ENCODE data around the gene AMPD2.

The AMPD2 gene

DNA sequence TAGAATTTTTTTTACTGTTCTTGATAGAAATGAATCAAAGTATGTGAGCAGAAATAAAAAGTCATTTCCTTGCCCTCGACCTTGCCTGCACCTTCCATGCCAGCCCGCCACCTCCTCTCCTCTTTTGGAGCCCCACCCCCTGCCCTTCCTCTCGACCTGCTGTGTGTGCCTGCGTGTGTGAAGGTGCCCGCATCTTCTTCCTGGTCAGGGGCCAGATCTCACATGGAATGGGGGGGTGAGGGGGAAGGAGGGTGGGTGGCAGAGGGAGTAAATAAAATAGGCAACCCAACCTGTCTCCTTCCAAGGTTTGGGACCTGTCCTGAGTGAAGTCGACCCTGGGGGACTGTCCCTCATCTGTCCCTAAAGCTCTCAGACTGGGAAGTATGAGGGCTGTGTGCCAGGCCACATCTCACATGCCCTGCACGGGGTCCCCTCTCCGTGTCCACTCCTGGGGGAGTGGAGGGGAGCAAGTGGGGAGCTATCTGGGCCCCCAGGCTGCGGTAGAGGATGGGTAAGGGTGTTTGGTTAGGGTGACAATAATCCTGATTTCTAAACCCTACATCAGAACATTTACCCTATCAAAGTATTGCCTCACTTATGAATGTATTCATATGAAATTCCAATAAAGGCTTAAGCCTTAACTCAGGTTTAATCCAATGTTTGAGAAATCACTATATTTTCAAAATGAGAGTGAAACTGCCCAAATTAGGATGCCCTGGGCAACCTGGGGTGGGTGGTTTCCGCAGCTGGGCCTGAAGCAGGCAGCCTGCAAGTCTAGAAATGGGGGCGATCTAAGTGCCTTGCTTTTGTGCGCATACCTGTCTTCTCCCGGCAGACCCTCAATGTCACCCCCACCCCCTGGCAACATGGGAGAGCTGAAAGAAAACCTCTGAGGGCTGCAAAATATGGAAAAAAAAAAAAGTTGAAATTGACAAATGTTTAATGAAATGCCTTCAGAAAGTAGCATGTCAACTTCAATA, 15.4 kb downstream of the AMPD2 start:
- DNase-seq (ENCODE audit: insufficient read length, low spot score) (no peak), FAIRE-seq (no peak)
- TF ChIP-seq, protein P1, sequence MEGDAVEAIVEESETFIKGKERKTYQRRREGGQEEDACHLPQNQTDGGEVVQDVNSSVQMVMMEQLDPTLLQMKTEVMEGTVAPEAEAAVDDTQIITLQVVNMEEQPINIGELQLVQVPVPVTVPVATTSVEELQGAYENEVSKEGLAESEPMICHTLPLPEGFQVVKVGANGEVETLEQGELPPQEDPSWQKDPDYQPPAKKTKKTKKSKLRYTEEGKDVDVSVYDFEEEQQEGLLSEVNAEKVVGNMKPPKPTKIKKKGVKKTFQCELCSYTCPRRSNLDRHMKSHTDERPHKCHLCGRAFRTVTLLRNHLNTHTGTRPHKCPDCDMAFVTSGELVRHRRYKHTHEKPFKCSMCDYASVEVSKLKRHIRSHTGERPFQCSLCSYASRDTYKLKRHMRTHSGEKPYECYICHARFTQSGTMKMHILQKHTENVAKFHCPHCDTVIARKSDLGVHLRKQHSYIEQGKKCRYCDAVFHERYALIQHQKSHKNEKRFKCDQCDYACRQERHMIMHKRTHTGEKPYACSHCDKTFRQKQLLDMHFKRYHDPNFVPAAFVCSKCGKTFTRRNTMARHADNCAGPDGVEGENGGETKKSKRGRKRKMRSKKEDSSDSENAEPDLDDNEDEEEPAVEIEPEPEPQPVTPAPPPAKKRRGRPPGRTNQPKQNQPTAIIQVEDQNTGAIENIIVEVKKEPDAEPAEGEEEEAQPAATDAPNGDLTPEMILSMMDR (IDR thresholded peaks at IDR 0.05; ENCODE audit: insufficient read depth, missing control alignments) = no peak

DNA sequence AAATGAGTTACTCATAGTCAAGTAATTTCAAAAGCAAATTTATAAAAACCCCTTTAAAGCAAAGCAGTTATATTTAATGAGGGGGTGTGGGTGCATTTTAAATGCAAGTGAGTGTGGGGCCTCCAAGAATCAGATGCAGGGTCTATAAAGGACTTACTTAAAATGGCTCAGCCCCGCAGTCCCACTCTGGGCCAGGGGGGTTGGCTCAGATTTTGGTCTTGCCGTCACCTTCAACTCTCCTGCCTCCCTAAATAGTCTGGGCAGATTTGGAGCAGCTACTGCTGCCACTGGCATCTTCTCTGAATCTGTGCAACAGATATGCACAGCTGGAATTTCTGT, 16.2 kb downstream of the AMPD2 start:
- FAIRE-seq (no peak), DNase-seq (ENCODE audit: insufficient read length, low spot score) (no peak)
- TF ChIP-seq, protein P1 (IDR thresholded peaks at IDR 0.05; ENCODE audit: insufficient read depth, missing control alignments) = no peak

DNA sequence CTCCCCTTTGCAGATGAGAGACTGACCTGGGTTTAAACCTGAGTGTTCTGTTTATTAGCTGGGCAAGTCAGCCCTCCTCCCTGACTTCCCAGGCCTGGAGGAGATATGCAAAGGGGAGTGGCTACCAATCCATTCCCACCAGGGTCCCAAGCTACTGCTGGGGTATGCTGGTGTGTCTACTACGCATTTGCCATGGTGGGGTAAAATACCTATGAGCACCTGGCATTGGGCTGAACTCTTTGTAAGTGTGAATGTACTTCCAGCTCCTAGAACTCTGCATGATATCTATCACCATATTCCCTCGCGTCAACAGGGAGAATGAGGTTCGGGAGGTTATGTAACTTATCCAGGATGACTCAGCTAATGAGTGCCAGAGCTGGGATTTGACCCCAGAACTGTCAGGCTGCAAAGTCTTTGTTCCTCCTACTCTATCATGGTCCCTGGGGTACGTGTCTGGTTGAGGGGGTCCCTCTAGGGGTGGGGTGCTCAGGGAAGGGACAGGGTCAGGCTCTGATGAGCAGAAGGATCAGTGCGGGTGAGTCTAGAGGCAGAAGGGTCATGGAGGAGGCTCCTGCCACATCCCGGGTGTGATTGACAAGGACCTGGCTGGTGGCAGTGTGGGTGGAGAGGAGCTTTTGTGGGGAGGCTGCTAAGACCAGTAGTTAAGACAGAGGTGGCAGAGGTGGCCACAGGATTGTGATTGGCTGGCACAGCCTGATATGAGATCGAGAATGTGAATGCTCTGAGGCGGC, 16.7 kb downstream of the AMPD2 start:
- TF ChIP-seq, protein P1 (IDR thresholded peaks at IDR 0.05; ENCODE audit: insufficient read depth, missing control alignments) = no peak
- no peak for DNase-seq (ENCODE audit: insufficient read length, low spot score)
- no peak for FAIRE-seq

DNA sequence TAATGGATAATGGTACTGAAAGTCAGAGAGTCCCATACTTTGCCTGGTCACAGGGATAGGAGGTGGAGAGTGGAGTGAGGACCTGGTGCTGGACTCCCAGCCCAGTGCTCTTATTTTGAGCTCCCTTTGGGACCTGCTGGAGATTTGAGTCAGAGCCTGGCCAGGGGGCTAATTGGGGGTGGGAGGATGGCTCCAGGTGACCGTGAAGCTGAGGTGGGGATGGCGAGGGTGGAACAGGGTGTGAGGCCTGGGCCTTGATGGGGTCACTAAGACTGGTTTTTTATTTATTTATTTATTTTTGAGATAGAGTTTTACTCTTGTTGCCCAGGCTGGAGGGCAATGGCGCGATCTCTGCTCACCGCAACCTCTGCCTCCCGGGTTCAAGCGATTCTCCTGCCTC, 17.8 kb downstream of the AMPD2 start:
- FAIRE-seq (no peak), DNase-seq (ENCODE audit: insufficient read length, low spot score) (no peak)
- TF ChIP-seq, protein P1 (IDR thresholded peaks at IDR 0.05; ENCODE audit: insufficient read depth, missing control alignments) = no peak

DNA sequence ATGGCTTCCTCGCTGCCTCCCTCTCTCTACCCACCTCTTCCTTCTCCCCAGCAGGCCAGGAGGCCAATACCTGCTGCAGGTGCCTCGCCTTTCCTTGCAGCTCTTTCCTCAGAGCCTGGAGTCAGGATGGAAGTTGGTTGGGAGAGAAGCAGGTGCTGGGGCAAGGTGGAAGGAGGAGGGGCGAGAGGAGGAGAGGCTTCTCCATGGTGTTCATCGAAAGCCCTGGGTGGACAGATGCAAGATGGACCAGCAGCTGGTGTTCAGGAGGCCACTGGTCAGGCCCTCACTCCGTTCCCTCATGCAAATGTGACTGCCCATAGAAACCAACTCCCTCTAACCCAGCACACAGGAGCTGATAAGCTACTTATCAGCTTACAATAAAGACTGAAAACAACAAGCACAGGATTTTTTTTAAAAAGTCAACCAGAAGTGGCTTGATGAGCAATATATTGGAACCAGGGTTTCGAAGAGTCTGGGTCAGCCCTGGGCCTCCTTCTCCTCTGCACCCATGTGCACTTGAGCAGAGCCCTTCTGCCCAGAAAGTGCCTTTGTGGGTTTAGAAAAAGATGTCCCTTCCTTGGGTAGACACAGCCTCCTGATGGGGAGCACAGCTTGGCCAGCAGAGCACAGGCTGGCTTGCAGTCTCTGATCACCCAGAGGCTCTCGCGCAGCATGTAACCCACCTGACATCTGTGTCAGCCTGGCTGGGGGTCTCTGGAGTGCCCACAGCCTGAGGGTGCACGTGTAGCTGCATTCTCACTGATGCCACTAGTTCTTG, 19.6 kb downstream of the AMPD2 start:
- DNase-seq (ENCODE audit: insufficient read length, low spot score) (no peak), FAIRE-seq (no peak)
- TF ChIP-seq, protein P1 (IDR thresholded peaks at IDR 0.05; ENCODE audit: insufficient read depth, missing control alignments) = no peak

DNA sequence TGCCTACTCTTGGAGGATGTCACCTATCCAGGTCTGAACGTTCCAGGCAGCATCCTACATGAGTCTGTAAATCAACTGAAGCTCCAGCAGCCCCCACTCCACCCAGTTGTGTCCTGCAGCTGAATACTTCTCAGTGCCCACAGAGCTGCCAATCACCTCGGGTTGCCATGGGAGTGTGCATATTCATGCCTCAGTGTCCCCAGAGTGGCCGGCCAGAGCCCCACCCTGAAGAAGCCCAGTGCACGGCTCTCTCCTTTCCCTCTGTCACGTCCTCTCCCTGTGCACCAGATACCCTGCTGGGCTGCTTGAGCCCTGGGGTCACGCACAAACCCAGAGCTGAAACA, 20.2 kb downstream of the AMPD2 start:
- FAIRE-seq = no peak
- DNase-seq (ENCODE audit: insufficient read length, low spot score) = no peak
- TF ChIP-seq, protein P1 (IDR thresholded peaks at IDR 0.05; ENCODE audit: insufficient read depth, missing control alignments) = no peak
